ENCODE measurements around the gene VPS25. TPM values are rescaled to one million over a fixed set of nuclear protein-coding genes. Genes with fewer than 3 reads are reported as not detected.
A peak's percentile ranks its signal among the peaks of the same experiment; 100 is the strongest.

The VPS25 gene
- total RNA-seq, 4 donors from 2014 or later = 58.3 to 111 (median 79.7) TPM

- H3K4me1 ChIP-seq = peaks cover 11 to 17% (median 13%) of the 10 kb centered on the region in 4 donors
- WGBS, 2 donors (ENCODE audit: low coverage in 1 of 2) = 69 to 89% methylated on average over 3 to 7 of the region's 7 CpGs
- intact Hi-C loops (cut with DNase I; ENCODE audit: low total_unique reads) = no loop called here
- in situ Hi-C loops (cut with MboI; ENCODE audit: low pct_ligation_motif_present in 1 of 4, low pct_unique_long_range_greater_than_20kb in 1 of 4, low sequenced_read_pairs in 3 of 4) = no loop called here
- H3K36me3 ChIP-seq = no peaks in the 10 kb centered on the region
- H3K9me3 ChIP-seq = no peaks in the 10 kb centered on the region
- no peaks in the 10 kb centered on the region for H3K27me3 ChIP-seq
- H3K27ac ChIP-seq = peak overlapping the region in 3 of 4 donors; percentile 6 to 62 (median 50)
- DNase-seq = no peak
- H3K4me3 ChIP-seq = no peak overlapping the region
- no peak for TF ChIP-seq POLR2AphosphoS5 (IDR thresholded peaks at IDR 0.05)
- TF ChIP-seq, protein P1, sequence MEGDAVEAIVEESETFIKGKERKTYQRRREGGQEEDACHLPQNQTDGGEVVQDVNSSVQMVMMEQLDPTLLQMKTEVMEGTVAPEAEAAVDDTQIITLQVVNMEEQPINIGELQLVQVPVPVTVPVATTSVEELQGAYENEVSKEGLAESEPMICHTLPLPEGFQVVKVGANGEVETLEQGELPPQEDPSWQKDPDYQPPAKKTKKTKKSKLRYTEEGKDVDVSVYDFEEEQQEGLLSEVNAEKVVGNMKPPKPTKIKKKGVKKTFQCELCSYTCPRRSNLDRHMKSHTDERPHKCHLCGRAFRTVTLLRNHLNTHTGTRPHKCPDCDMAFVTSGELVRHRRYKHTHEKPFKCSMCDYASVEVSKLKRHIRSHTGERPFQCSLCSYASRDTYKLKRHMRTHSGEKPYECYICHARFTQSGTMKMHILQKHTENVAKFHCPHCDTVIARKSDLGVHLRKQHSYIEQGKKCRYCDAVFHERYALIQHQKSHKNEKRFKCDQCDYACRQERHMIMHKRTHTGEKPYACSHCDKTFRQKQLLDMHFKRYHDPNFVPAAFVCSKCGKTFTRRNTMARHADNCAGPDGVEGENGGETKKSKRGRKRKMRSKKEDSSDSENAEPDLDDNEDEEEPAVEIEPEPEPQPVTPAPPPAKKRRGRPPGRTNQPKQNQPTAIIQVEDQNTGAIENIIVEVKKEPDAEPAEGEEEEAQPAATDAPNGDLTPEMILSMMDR (IDR thresholded peaks at IDR 0.05) = no peak
- no peak for TF ChIP-seq EP300 (IDR thresholded peaks at IDR 0.05; ENCODE audit: low read depth)
- no peak for TF ChIP-seq POLR2A (IDR thresholded peaks at IDR 0.05)
Observed at GRCh38 chr17:42748202-42748907, 24.9 kb upstream of the VPS25 start.

DNA sequence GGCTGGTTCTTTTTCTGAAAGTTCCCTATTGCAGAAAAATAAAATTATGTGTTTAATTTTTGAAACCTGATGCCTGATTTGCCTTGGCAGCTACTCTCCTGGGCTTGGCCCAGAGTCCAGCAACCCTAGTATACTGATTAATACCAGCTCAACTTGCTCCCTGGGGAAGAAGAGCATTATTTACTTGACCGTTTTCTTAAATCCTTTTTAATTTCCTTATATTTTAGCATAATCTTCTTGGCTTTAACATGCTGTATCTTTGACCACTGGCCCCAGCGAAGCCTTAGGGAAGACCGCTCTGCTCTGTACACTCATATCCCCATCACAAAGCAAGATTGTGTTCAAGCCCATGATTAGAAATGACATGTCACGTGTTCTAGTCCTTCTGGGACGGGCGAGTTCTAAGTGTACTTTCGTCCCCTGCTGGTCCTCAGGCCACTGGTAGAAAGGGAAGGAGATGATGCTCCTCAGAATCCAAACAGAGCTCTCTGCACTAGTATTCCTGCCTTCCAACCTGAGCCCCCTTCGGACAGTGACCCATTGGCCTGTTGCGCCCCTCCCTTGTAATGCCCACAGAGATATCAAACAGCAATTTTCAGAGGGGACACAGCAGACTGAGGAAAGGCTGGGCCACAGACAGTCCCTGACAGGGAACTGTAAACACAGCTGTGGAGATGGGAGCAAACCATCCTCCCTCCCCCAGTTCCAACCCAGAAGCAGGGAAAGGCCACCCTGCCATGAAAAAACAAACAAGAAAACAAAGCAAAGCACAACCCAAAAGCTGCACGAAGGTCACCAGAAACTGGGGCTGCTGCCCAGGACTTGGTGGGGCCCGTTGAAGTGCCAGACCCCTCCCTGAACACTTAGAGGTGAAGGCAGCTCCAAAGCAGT, 24.1 kb upstream of the VPS25 start:
- in situ Hi-C loops (cut with MboI; ENCODE audit: low pct_ligation_motif_present in 1 of 4, low pct_unique_long_range_greater_than_20kb in 1 of 4, low sequenced_read_pairs in 3 of 4) = no loop called here
- Histone ChIP-seq H3K4me3 (no peak overlapping the region), H3K27ac (peak overlapping the region; percentile 6 to 62 (median 34)), H3K27me3 (no peaks in the 10 kb centered on the region), H3K4me1 (peaks cover 3 to 9% (median 6%) of the 10 kb centered on the region in 4 donors), H3K9me3 (no peaks in the 10 kb centered on the region), H3K36me3 (no peaks in the 10 kb centered on the region)
- DNase-seq = no peak
- WGBS, 2 donors (ENCODE audit: low coverage in 1 of 2) = 69 to 75% methylated on average over 7 to 11 of the region's 11 CpGs
- TF ChIP-seq POLR2AphosphoS5 (IDR thresholded peaks at IDR 0.05) = no peak
- TF ChIP-seq, protein P1 (IDR thresholded peaks at IDR 0.05) = no peak
- no peak for TF ChIP-seq EP300 (IDR thresholded peaks at IDR 0.05; ENCODE audit: low read depth)
- no peak for TF ChIP-seq POLR2A (IDR thresholded peaks at IDR 0.05)
- intact Hi-C loops (cut with DNase I; ENCODE audit: low total_unique reads) = no loop called here

DNA sequence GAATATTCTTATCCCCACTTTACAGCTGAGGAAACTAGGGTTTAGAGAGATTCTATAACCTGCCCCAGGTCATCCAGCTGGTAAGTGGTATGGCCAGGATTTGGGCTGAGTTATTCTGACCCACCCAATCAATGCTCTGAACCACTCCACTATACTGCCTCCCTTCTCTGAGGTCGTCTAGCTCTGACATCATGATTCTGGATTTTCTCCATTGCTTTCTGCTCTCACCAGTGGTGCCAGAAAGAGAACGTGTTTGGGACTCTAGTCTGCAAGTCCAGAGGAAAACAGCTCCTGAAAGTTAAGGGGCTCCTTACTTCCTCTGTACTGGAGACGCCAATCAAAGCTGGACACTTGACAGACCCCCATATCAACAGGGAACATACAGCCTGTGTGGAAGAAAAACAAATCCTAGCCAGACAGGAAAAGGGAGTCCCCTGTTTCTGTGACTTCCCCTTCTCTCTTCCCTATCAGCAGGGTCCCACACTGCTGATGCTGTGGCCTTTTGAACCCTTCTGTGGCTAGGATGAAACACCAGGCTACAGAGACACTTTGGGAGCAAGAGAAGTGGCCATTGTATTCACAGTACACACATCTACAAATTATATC, 22.4 kb upstream of the VPS25 start:
- no peak overlapping the region for H3K4me3 ChIP-seq
- DNase-seq = no peak
- intact Hi-C loops (cut with DNase I; ENCODE audit: low total_unique reads) = no loop called here
- H3K9me3 ChIP-seq = no peaks in the 10 kb centered on the region
- TF ChIP-seq, protein P1 (IDR thresholded peaks at IDR 0.05) = no peak
- H3K4me1 ChIP-seq = peaks cover 0 to 3% (median 2%) of the 10 kb centered on the region in 4 donors
- H3K27me3 ChIP-seq = no peaks in the 10 kb centered on the region
- 33 to 55% methylated on average over 3 of the region's 3 CpGs for WGBS, 2 donors (ENCODE audit: low coverage in 1 of 2)
- H3K27ac ChIP-seq = peak overlapping the region in 1 of 4 donors; percentile 33
- in situ Hi-C loops (cut with MboI; ENCODE audit: low pct_ligation_motif_present in 1 of 4, low pct_unique_long_range_greater_than_20kb in 1 of 4, low sequenced_read_pairs in 3 of 4) = no loop called here
- H3K36me3 ChIP-seq = no peaks in the 10 kb centered on the region

DNA sequence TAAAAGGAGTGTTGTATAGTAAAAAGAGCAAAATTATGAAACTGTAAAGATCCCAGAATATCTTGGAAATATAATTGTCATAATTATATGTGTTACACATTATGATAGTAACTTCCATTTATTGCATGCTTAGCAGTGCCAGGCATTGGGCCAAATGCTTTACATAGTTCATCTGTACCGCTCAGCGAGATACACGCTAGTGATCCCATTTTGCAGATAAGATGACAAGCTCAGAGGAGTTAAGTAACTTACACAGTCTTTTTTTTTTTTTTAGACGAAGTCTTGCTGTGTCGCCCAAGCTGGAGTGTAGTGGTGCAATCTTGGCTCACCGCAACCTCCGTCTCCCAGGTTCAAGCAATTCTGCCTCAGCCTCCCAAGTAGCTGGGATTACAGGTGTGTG, 21.6 kb upstream of the VPS25 start:
- no peak for TF ChIP-seq POLR2AphosphoS5 (IDR thresholded peaks at IDR 0.05)
- TF ChIP-seq EP300 (IDR thresholded peaks at IDR 0.05; ENCODE audit: low read depth) = no peak
- TF ChIP-seq POLR2A (IDR thresholded peaks at IDR 0.05) = no peak
- TF ChIP-seq, protein P1 (IDR thresholded peaks at IDR 0.05) = no peak
- Histone ChIP-seq H3K27ac (no peak overlapping the region), H3K4me3 (no peak overlapping the region), H3K27me3 (no peaks in the 10 kb centered on the region), H3K4me1 (peaks cover 0 to 3% (median 2%) of the 10 kb centered on the region in 4 donors), H3K36me3 (no peaks in the 10 kb centered on the region), H3K9me3 (no peaks in the 10 kb centered on the region)
- WGBS, 2 donors (ENCODE audit: low coverage in 1 of 2) = 49 to 71% methylated on average over 4 to 7 of the region's 7 CpGs
- no peak for DNase-seq
- intact Hi-C loops (cut with DNase I; ENCODE audit: low total_unique reads) (no loop called here), in situ Hi-C loops (cut with MboI; ENCODE audit: low pct_ligation_motif_present in 1 of 4, low pct_unique_long_range_greater_than_20kb in 1 of 4, low sequenced_read_pairs in 3 of 4) (no loop called here)
